IMR-90 (cell line): ENCODE measurements around the gene CPNE4. TPM values are rescaled to one million over a fixed set of nuclear protein-coding genes. Genes with fewer than 3 reads are reported as not detected.

Source experiments
- ATAC-seq: fragments of 200-7000 bp; cut with Tn5 transposase; 2 replicates; pipeline ENCODE4 v1.9.1; 2020; ENCODE audit warnings: low read depth, mild to moderate bottlenecking, moderate library complexity
- BruUV-seq: library from RNA; stranded (reverse); fragments of 400-500 nt; replicated peaks from 2 replicates; lab custom pipeline; 2021; lab: Mats Ljungman, UMichigan
- CTCF ChIA-PET: fragments of 300-600 bp; formaldehyde crosslinking; extraction: SDS; loops from one replicate; lab custom pipeline; 2021; ENCODE audit warnings: antibody characterized with exemption; lab: Yijun Ruan, JAX
- POLR2A ChIA-PET: fragments of 300-600 bp; sonication (Branson Sonifier 250); formaldehyde crosslinking; loops from one replicate; lab custom pipeline; 2022; ENCODE audit warnings: antibody characterized with exemption; ENCODE audit not compliant: unreplicated experiment; lab: Charles Lee
- DNase-seq: peaks from one replicate; pipeline ENCODE4 v3.0.0; 2013
- H2AFZ ChIP-seq: replicated peaks from 2 replicates; pipeline ENCODE3; 2013; ENCODE audit warnings: low read length, mild to moderate bottlenecking; ENCODE audit not compliant: poor library complexity
- H2AK5ac ChIP-seq: 2 replicates; pipeline ENCODE4 v1.6.1; 2013; ENCODE audit warnings: low read depth, low read length, inconsistent platforms
- H2AK9ac ChIP-seq: replicated peaks from 2 replicates; pipeline ENCODE3; 2013; ENCODE audit warnings: mild to moderate bottlenecking, low read depth, low read length, moderate library complexity; ENCODE audit not compliant: poor library complexity
- H2BK120ac ChIP-seq: 2 replicates; pipeline ENCODE4 v1.6.1; 2013; ENCODE audit warnings: low read depth, low read length, inconsistent platforms
- H2BK15ac ChIP-seq: 3 replicates; pipeline ENCODE4 v1.6.1; 2013; ENCODE audit warnings: low read depth, low read length, inconsistent platforms
- H2BK20ac ChIP-seq: 2 replicates; pipeline ENCODE4 v1.6.1; 2013; ENCODE audit warnings: low read depth, mild to moderate bottlenecking, inconsistent platforms, low read length, moderate library complexity
- H2BK5ac ChIP-seq: 2 replicates; pipeline ENCODE4 v1.6.1; 2013; ENCODE audit warnings: mild to moderate bottlenecking, low read depth, low read length, inconsistent platforms; ENCODE audit not compliant: poor library complexity, severe bottlenecking
- H3K14ac ChIP-seq: replicated peaks from 2 replicates; pipeline ENCODE4 v1.6.1; 2013; ENCODE audit warnings: low read depth, low read length, inconsistent platforms
- H3K18ac ChIP-seq: 2 replicates; pipeline ENCODE4 v1.6.1; 2013; ENCODE audit warnings: low read depth, low read length, control low read depth
- H3K23ac ChIP-seq: 2 replicates; pipeline ENCODE4 v1.6.1; 2013; ENCODE audit warnings: low read depth, low read length, inconsistent platforms
- H3K27ac ChIP-seq: 2 replicates; pipeline ENCODE4 v1.5.1; 2013; ENCODE audit warnings: mild to moderate bottlenecking, control low read depth, low read length; ENCODE audit not compliant: insufficient read depth
- H3K27me3 ChIP-seq: 2 replicates; pipeline ENCODE4 v1.6.1; 2013; ENCODE audit warnings: low read length; ENCODE audit not compliant: control insufficient read depth, insufficient read depth
- H3K36me3 ChIP-seq: 2 replicates; pipeline ENCODE4 v1.6.1; 2013; ENCODE audit warnings: low read length, mixed read lengths; ENCODE audit not compliant: control insufficient read depth, insufficient read depth
- H3K4ac ChIP-seq: 2 replicates; pipeline ENCODE4 v1.6.1; 2013; ENCODE audit warnings: low read depth, low read length, inconsistent platforms
- H3K4me1 ChIP-seq: 2 replicates; pipeline ENCODE4 v1.6.1; 2013; ENCODE audit warnings: low read length, mixed read lengths; ENCODE audit not compliant: control insufficient read depth, insufficient read depth
- H3K4me2 ChIP-seq: 2 replicates; pipeline ENCODE4 v1.6.1; 2013; ENCODE audit warnings: low read depth, mild to moderate bottlenecking, control low read depth, low read length, moderate library complexity
- H3K4me3 ChIP-seq: 2 replicates; pipeline ENCODE4 v1.5.1; 2013; ENCODE audit warnings: low read depth, mild to moderate bottlenecking, control low read depth, low read length, moderate library complexity; ENCODE audit not compliant: insufficient read depth
- H3K56ac ChIP-seq: 2 replicates; pipeline ENCODE4 v1.6.1; 2013; ENCODE audit warnings: low read length, inconsistent platforms; ENCODE audit not compliant: insufficient read depth; ENCODE audit errors: extremely low read depth
- H3K79me1 ChIP-seq, 2 experiments: 2 replicates each; pipeline ENCODE4 v1.6.1; 2013; ENCODE audit warnings: low read length in 2 of 2, inconsistent platforms in 1 of 2, low read depth in 1 of 2
- H3K9ac ChIP-seq: 2 replicates; pipeline ENCODE4 v1.6.1; 2013; ENCODE audit warnings: low read depth, low read length, control low read depth
- H3K9me1 ChIP-seq: 2 replicates; pipeline ENCODE4 v1.6.1; 2013; ENCODE audit warnings: low read length, inconsistent platforms; ENCODE audit not compliant: insufficient read depth
- H3K9me3 ChIP-seq: 2 replicates; pipeline ENCODE4 v1.6.1; 2013; ENCODE audit warnings: low read length; ENCODE audit not compliant: control insufficient read depth, insufficient read depth
- H4K20me1 ChIP-seq: 2 replicates; pipeline ENCODE4 v1.6.1; 2013; ENCODE audit warnings: low read length, inconsistent platforms; ENCODE audit not compliant: insufficient read depth
- H4K5ac ChIP-seq: 2 replicates; pipeline ENCODE4 v1.6.1; 2013; ENCODE audit warnings: mild to moderate bottlenecking, low read depth, low read length, control low read depth
- H4K8ac ChIP-seq, 2 experiments: 2 replicates each; pipeline ENCODE4 v1.6.1; 2013; ENCODE audit warnings: low read depth in 2 of 2, low read length in 2 of 2, control low read depth in 1 of 2, inconsistent platforms in 1 of 2
- H4K91ac ChIP-seq: 2 replicates; pipeline ENCODE4 v1.6.1; 2013; ENCODE audit warnings: low read depth, low read length, inconsistent platforms; ENCODE audit not compliant: insufficient read depth
- BHLHE40 ChIP-seq: fragments of 150-350 bp; IDR thresholded peaks from 2 replicates; pipeline ENCODE4 v1.6.1; 2016; ENCODE audit warnings: mild to moderate bottlenecking, low read depth, low read length
- CEBPB ChIP-seq: IDR thresholded peaks from 2 replicates; pipeline ENCODE4 v1.6.1; 2012; ENCODE audit warnings: low read depth, low read length, improper control_type of control experiment
- CHD1 ChIP-seq: IDR thresholded peaks from 2 replicates; pipeline ENCODE4 v1.6.1; 2012; ENCODE audit warnings: low read depth, low read length, improper control_type of control experiment
- CTCF ChIP-seq: conservative IDR thresholded peaks from 2 replicates; pipeline ENCODE4 v1.5.1; 2012; ENCODE audit warnings: mild to moderate bottlenecking, low read depth, low read length, improper control_type of control experiment
- ELK1 ChIP-seq: fragments of 150-350 bp; IDR thresholded peaks from 2 replicates; pipeline ENCODE4 v1.6.1; 2016; ENCODE audit warnings: low read depth, mild to moderate bottlenecking, low read length, moderate library complexity, borderline replicate concordance
- FOS ChIP-seq: fragments of 150-350 bp; IDR thresholded peaks from 2 replicates; pipeline ENCODE4 v1.6.1; 2016; ENCODE audit warnings: low read depth, low read length
- MAFK ChIP-seq: IDR thresholded peaks from 2 replicates; pipeline ENCODE4 v1.6.1; 2012; ENCODE audit warnings: low read depth, low read length, improper control_type of control experiment
- MAZ ChIP-seq: IDR thresholded peaks from 2 replicates; pipeline ENCODE4 v1.6.1; 2012; ENCODE audit warnings: low read depth, mild to moderate bottlenecking, low read length, improper control_type of control experiment, moderate library complexity, borderline replicate concordance
- MXI1 ChIP-seq: IDR thresholded peaks from 2 replicates; pipeline ENCODE4 v1.6.1; 2012; ENCODE audit warnings: low read depth, mild to moderate bottlenecking, low read length, moderate library complexity, borderline replicate concordance
- NFE2L2 ChIP-seq: fragments of 150-350 bp; IDR thresholded peaks from 2 replicates; pipeline ENCODE4 v1.6.1; 2016; ENCODE audit warnings: low read depth, mild to moderate bottlenecking, low read length
- POLR2A ChIP-seq: IDR thresholded peaks from 2 replicates; pipeline ENCODE4 v1.6.1; 2012; ENCODE audit warnings: mild to moderate bottlenecking, low read depth, low read length
- RAD21 ChIP-seq: IDR thresholded peaks from 2 replicates; pipeline ENCODE4 v1.6.1; 2012; ENCODE audit warnings: low read length, improper control_type of control experiment
- RCOR1 ChIP-seq: IDR thresholded peaks from 2 replicates; pipeline ENCODE4 v1.6.1; 2012; ENCODE audit warnings: mild to moderate bottlenecking, low read length, improper control_type of control experiment; ENCODE audit not compliant: insufficient replicate concordance
- RFX5 ChIP-seq: IDR thresholded peaks from 2 replicates; pipeline ENCODE4 v1.8.0; 2012; ENCODE audit warnings: low read depth, mild to moderate bottlenecking, low read length, moderate library complexity
- SMC3 ChIP-seq: fragments of 150-350 bp; IDR thresholded peaks from 2 replicates; pipeline ENCODE4 v1.6.1; 2016; ENCODE audit warnings: low read depth, mild to moderate bottlenecking, antibody characterized with exemption, low read length, moderate library complexity
- USF2 ChIP-seq: fragments of 150-350 bp; IDR thresholded peaks from 2 replicates; pipeline ENCODE4 v1.6.1; 2017; ENCODE audit warnings: mild to moderate bottlenecking, antibody characterized with exemption, low read length, low read depth
- WGBS, 2 experiments: methylation state at CpG; one replicate each; pipeline versions ENCODE4 v1.1.5 to v1.1.7; 2013; ENCODE audit warnings: missing lambda C conversion rate in 2 of 2; ENCODE audit not compliant: insufficient read length in 1 of 2; ENCODE audit errors: extremely low coverage in 2 of 2; 5-methylcytosine and 5-hydroxymethylcytosine counted together
- dilution Hi-C: fragments of 300-500 bp; cut with HindIII; formaldehyde crosslinking; loops from one replicate; pipeline ENCODE4 v1.14.3; 2018; ENCODE audit warnings: low sequenced_read_pairs; ENCODE audit not compliant: unreplicated experiment
- in situ Hi-C: fragments of 300-500 bp; cut with MboI; formaldehyde crosslinking; loops from 3 replicates; pipeline ENCODE4 v1.14.3; 2019; ENCODE audit warnings: low sequenced_read_pairs, inconsistent platforms, mixed read lengths
- intact Hi-C: fragments of 100-400 bp; cut with micrococcal nuclease; formaldehyde crosslinking; loops from 2 replicates; pipeline ENCODE4 v1.10.0; 2022
- polyA plus RNA-seq, 3 experiments: library from polyadenylated mRNA; depleted of rRNA; stranded (reverse); fragments of >200 nt; gene quantifications; 2 replicates each; pipeline ENCODE4 v1.2.3, GENCODE V29; 2012; ENCODE audit warnings: low replicate concordance in 1 of 3
- total RNA-seq: library from RNA; depleted of rRNA; stranded (reverse); fragments of >200 nt; gene quantifications from 2 replicates; pipeline ENCODE4 v1.2.3, GENCODE V29; 2012

CPNE4 gene
- total and polyA plus RNA-seq, 2 of the 4 experiments (the other 2 are of a cell fraction) = not detected

GRCh38 chr3:131620977-131621376 lies 413.8 kb downstream of the CPNE4 start:
- POLR2A ChIA-PET = no interaction called here
- no peak overlapping the region for H4K91ac ChIP-seq
- H2BK15ac ChIP-seq = no peak overlapping the region
- no TSS peak for BruUV-seq
- no peak overlapping the region for H3K9ac ChIP-seq
- H2AK5ac ChIP-seq = no peak overlapping the region
- H3K56ac ChIP-seq = no peak overlapping the region
- DNase-seq (no peak), ATAC-seq (no peak)
- H3K4me2 ChIP-seq = no peak overlapping the region
- dilution Hi-C loops (no loop called here), in situ Hi-C loops (no loop called here), intact Hi-C loops (no loop called here)
- H3K4ac ChIP-seq = no peak overlapping the region
- no peak overlapping the region for H2AK9ac ChIP-seq
- no peaks in the 10 kb centered on the region for H3K79me1 ChIP-seq
- H3K4me1 ChIP-seq = no peaks in the 10 kb centered on the region
- H4K5ac ChIP-seq = no peak overlapping the region
- H4K20me1 ChIP-seq = no peaks in the 10 kb centered on the region
- no peaks in the 10 kb centered on the region for H3K9me1 ChIP-seq
- no peaks in the 10 kb centered on the region for H3K36me3 ChIP-seq
- no peak overlapping the region for H2BK120ac ChIP-seq
- H4K8ac ChIP-seq = no peak overlapping the region
- CTCF ChIA-PET = no interaction called here
- H3K23ac ChIP-seq = no peak overlapping the region
- TF ChIP-seq RFX5 (no peak), NFE2L2 (no peak), CEBPB (no peak), RAD21 (no peak), BHLHE40 (no peak), FOS (no peak), USF2 (no peak), MAZ (no peak), ELK1 (no peak), SMC3 (no peak), CTCF (no peak), CHD1 (no peak), RCOR1 (no peak), MAFK (no peak), MXI1 (no peak), POLR2A (no peak)
- no peak overlapping the region for H3K27ac ChIP-seq
- WGBS, 2 experiments = 17% methylated on average over 1 of the region's 1 CpG; no CpG with 5 or more reads in 1 of the 2 experiments
- no peak overlapping the region for H2BK20ac ChIP-seq
- no peak overlapping the region for H2AFZ ChIP-seq
- H3K4me3 ChIP-seq = no peak overlapping the region
- no peak overlapping the region for H2BK5ac ChIP-seq
- no peaks in the 10 kb centered on the region for H3K9me3 ChIP-seq
- H3K27me3 ChIP-seq = no peaks in the 10 kb centered on the region
- H3K18ac ChIP-seq = no peak overlapping the region
- H3K14ac ChIP-seq = no peak overlapping the region
